A673 (cell line): Measurements from ENCODE around the gene C9. TPM values are rescaled to one million over a fixed set of nuclear protein-coding genes. Genes with fewer than 3 reads are reported as not detected.
"Not testable (repeated sequence)": the region's sequence is repeated elsewhere in the genome, so short reads cannot be mapped to it uniquely, and the experiment has no call there.

ENCODE experiments used
- BruUV-seq: library from RNA; stranded (reverse); fragments of 400-500 nt; replicated peaks from 2 replicates; lab custom pipeline; 2021; lab: Mats Ljungman, UMichigan
- CTCF ChIA-PET: fragments of 300-600 bp; sonication (Branson Sonifier 250); formaldehyde crosslinking; loops from one replicate; lab custom pipeline; 2022; ENCODE audit warnings: antibody characterized with exemption; lab: Charles Lee
- POLR2A ChIA-PET: fragments of 300-600 bp; sonication (Branson Sonifier 250); formaldehyde crosslinking; loops from one replicate; lab custom pipeline; 2022; ENCODE audit warnings: antibody characterized with exemption; ENCODE audit not compliant: low non-redundant PET; lab: Charles Lee
- DNase-seq: peaks from one replicate; pipeline ENCODE4 v3.0.0-alpha.2; 2015; ENCODE audit warnings: low spot score
- H3K27ac ChIP-seq: fragments of 200-600 bp; sonication (generic); 2 replicates; pipeline ENCODE4 v1.5.1; 2016; ENCODE audit warnings: mixed run types, low read depth, mild to moderate bottlenecking, mixed read lengths, antibody characterized with exemption, low read length; ENCODE audit not compliant: poor library complexity, severe bottlenecking
- H3K27me3 ChIP-seq: fragments of 200-600 bp; sonication (generic); replicated peaks from 2 replicates; pipeline ENCODE4 v1.6.1; 2017; ENCODE audit warnings: mixed run types, low read depth, mild to moderate bottlenecking, mixed read lengths, antibody characterized with exemption, low read length; ENCODE audit not compliant: insufficient read depth, poor library complexity
- H3K36me3 ChIP-seq: fragments of 200-600 bp; sonication (generic); 2 replicates; pipeline ENCODE4 v1.6.1; 2016; ENCODE audit warnings: mixed run types, mild to moderate bottlenecking, mixed read lengths, antibody characterized with exemption, low read length; ENCODE audit not compliant: insufficient read depth, poor library complexity, severe bottlenecking
- H3K4me1 ChIP-seq: fragments of 200-600 bp; sonication (generic); 2 replicates; pipeline ENCODE4 v1.6.1; 2017; ENCODE audit warnings: mixed run types, mild to moderate bottlenecking, mixed read lengths, antibody characterized with exemption, low read length; ENCODE audit not compliant: insufficient read depth, poor library complexity, severe bottlenecking
- H3K4me3 ChIP-seq: fragments of 200-600 bp; sonication (generic); 2 replicates; pipeline ENCODE4 v1.5.1; 2016; ENCODE audit warnings: low read depth, mixed run types, mild to moderate bottlenecking, mixed read lengths, low read length; ENCODE audit not compliant: poor library complexity, severe bottlenecking
- H3K9me3 ChIP-seq: fragments of 200-600 bp; sonication (generic); 2 replicates; pipeline ENCODE4 v1.6.1; 2016; ENCODE audit warnings: mixed run types, low read depth, mild to moderate bottlenecking, mixed read lengths, antibody characterized with exemption, low read length; ENCODE audit not compliant: poor library complexity, severe bottlenecking
- EZH2 ChIP-seq: fragments of 200-600 bp; sonication (generic); IDR thresholded peaks from 2 replicates; pipeline ENCODE4 v1.6.1; 2017; ENCODE audit warnings: borderline replicate concordance, low read depth, mild to moderate bottlenecking, mixed read lengths, antibody characterized with exemption, low read length; ENCODE audit not compliant: poor library complexity, severe bottlenecking
- intact Hi-C: fragments of 100-400 bp; cut with micrococcal nuclease; formaldehyde crosslinking; loops from one replicate; pipeline ENCODE4 v1.10.0; 2022; ENCODE audit not compliant: unreplicated experiment
- total RNA-seq: library from RNA; stranded (reverse); gene quantifications from 2 replicates; pipeline ENCODE4 v1.2.3, GENCODE V29; 2021
- TF ChIP-seq, protein P1 (sequence below): fragments of 300-800, 200-600 bp; sonication (generic); conservative IDR thresholded peaks from 2 replicates; pipeline ENCODE4 v1.5.1; 2017; ENCODE audit warnings: low read depth, mild to moderate bottlenecking, antibody characterized with exemption, low read length, moderate library complexity, mixed read lengths

C9 gene
- total RNA-seq, 1 experiment from 2014 or later, result not detected

DNA sequence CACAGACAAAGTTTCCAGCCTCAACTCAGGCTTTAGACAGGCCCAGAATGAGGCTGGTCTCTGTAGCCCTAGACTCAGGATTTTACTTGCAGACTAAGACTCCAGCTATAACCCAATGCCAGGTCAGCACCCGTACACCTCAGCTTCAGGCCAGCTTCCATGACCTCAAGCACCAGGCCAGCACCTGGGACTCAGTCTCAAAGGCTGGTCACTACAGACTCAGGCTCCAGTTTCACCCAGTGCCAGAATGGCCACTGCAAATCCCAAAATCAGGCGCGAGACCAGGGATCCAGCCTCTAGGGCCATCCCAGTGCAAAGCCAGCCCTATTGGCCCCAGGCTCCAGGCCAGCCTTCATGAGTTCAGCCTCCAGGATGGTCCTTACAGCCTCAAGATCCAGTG lies 44.9 kb downstream of the C9 start:
- Histone ChIP-seq H3K27ac (no peak overlapping the region), H3K4me1 (no peaks in the 10 kb centered on the region), H3K27me3 (no peaks in the 10 kb centered on the region), H3K9me3 (no peaks in the 10 kb centered on the region), H3K4me3 (no peak overlapping the region), H3K36me3 (no peaks in the 10 kb centered on the region)
- ChIA-PET CTCF (no interaction called here), POLR2A (no interaction called here)
- DNase-seq, result no peak
- intact Hi-C loops, result no loop called here
- BruUV-seq, result no TSS peak
- TF ChIP-seq, protein P1, sequence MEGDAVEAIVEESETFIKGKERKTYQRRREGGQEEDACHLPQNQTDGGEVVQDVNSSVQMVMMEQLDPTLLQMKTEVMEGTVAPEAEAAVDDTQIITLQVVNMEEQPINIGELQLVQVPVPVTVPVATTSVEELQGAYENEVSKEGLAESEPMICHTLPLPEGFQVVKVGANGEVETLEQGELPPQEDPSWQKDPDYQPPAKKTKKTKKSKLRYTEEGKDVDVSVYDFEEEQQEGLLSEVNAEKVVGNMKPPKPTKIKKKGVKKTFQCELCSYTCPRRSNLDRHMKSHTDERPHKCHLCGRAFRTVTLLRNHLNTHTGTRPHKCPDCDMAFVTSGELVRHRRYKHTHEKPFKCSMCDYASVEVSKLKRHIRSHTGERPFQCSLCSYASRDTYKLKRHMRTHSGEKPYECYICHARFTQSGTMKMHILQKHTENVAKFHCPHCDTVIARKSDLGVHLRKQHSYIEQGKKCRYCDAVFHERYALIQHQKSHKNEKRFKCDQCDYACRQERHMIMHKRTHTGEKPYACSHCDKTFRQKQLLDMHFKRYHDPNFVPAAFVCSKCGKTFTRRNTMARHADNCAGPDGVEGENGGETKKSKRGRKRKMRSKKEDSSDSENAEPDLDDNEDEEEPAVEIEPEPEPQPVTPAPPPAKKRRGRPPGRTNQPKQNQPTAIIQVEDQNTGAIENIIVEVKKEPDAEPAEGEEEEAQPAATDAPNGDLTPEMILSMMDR, result no peak
- TF ChIP-seq EZH2, result no peak

DNA sequence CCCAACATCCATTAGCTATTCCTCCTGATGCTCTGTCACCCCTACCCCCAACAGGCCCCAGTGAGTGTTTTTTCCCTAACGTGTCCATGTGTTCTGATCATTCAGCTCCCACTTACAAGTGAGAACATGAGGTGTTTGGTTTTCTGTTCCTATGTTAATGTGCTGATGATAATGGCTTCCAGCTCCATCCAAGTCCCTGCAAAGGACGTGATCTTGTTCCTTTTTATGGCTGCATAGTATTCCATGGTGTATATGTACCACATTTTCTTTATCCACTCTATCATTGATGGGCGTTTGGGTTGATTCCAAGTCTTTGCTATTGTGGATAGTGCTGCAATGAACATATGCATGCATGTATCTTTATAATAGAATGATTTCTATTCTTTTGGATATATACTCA lies 47.8 kb downstream of the C9 start:
- H3K36me3 ChIP-seq, intact Hi-C loops, H3K27me3 ChIP-seq, DNase-seq, CTCF ChIA-PET, POLR2A ChIA-PET, H3K4me3 ChIP-seq, BruUV-seq, H3K9me3 ChIP-seq, H3K4me1 ChIP-seq, H3K27ac ChIP-seq: not testable (repeated sequence)

DNA sequence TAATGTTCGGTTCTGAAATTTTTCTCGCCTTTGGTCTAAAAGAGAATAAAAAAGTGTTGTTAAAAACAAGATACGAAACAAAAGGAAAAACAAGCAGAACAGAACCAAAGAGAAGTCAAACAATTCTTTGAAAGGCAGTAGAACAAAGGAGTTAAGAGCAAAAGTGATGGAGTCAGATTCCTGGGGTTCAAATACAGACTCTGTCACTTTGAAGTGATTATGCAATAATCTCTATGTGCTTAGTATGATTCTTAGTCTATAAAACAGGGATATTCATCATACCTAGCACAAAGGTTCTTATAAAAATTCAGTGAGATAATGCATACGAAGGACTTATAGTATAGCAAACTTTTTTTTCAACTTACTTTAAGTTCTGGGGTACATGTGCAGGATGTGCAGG lies 48.3 kb downstream of the C9 start:
- ChIA-PET POLR2A (no interaction called here), CTCF (no interaction called here)
- no peaks in the 10 kb centered on the region for H3K9me3 ChIP-seq
- no peaks in the 10 kb centered on the region for H3K36me3 ChIP-seq
- H3K27ac ChIP-seq, result no peak overlapping the region
- no peaks in the 10 kb centered on the region for H3K4me1 ChIP-seq
- no peak overlapping the region for H3K4me3 ChIP-seq
- intact Hi-C loops, result no loop called here
- no peak for TF ChIP-seq EZH2
- TF ChIP-seq, protein P1, result no peak
- no TSS peak for BruUV-seq
- no peaks in the 10 kb centered on the region for H3K27me3 ChIP-seq
- no peak for DNase-seq

DNA sequence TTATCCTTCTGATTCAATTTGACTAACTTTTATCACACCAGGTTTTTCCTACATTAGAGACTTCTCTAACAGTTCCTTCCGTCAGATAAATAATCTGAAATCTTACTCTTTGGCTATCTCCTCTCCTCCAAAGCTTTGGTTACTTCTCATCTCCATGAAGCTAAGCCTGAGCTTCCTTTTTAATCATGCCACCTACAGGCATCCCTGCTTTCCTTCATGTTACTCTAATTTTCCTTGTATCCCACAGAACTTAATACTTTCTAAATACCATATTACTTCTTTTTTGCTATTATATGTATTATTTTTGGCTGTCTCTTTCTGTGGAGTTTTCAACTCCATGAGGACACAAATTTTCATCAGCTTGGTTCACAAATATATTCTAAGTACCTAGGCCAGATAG lies 49.7 kb downstream of the C9 start:
- Histone ChIP-seq H3K9me3 (no peaks in the 10 kb centered on the region), H3K4me1 (no peaks in the 10 kb centered on the region), H3K27ac (no peak overlapping the region), H3K36me3 (no peaks in the 10 kb centered on the region), H3K27me3 (no peaks in the 10 kb centered on the region), H3K4me3 (no peak overlapping the region)
- no peak for DNase-seq
- TF ChIP-seq, protein P1, result peak; percentile 25; the same call in 1 of the 2 replicates
- no peak for TF ChIP-seq EZH2
- intact Hi-C loops, result no loop called here
- CTCF ChIA-PET, result no interaction called here
- POLR2A ChIA-PET, result no interaction called here
- no TSS peak for BruUV-seq
